Brain microvascular endothelial cell (primary cell): ENCODE data around the gene DOCK10.
"Not testable (repeated sequence)": the region's sequence is repeated elsewhere in the genome, so short reads cannot be mapped to it uniquely, and the experiment has no call there.

Experiments used
- DNase-seq: peaks from one replicate; pipeline ENCODE4 v3.0.0-alpha.2; 2020
- H3K27ac ChIP-seq: fragments of 250-450 bp; sonication (Bioruptor Pico); 2 replicates; pipeline ENCODE4 v1.5.1; 2020; ENCODE audit warnings: mild to moderate bottlenecking, moderate library complexity
- H3K27me3 ChIP-seq: fragments of 250-450 bp; sonication (Bioruptor Pico); replicated peaks from 2 replicates; pipeline ENCODE4 v1.5.1; 2020; ENCODE audit warnings: mild to moderate bottlenecking
- H3K36me3 ChIP-seq: fragments of 250-450 bp; sonication (Bioruptor Pico); replicated peaks from 2 replicates; pipeline ENCODE4 v1.5.1; 2020; ENCODE audit warnings: mild to moderate bottlenecking
- H3K4me3 ChIP-seq: 2 replicates; pipeline ENCODE4 v1.5.1; 2011; ENCODE audit warnings: low read depth, mild to moderate bottlenecking, control low read depth, low read length, moderate library complexity
- in situ Hi-C: cut with HindIII; loops from 2 replicates; pipeline ENCODE4 v1.10.0; 2017; ENCODE audit warnings: low sequenced_read_pairs, low pct_ligation_motif_present
- TF ChIP-seq, protein P1 (sequence below): IDR thresholded peaks from 2 replicates; pipeline ENCODE4 v1.5.1; 2011; ENCODE audit warnings: low read depth, mild to moderate bottlenecking, moderate library complexity, low read length, control low read depth, inconsistent platforms; ENCODE audit errors: missing control alignments

The DOCK10 gene

DNA sequence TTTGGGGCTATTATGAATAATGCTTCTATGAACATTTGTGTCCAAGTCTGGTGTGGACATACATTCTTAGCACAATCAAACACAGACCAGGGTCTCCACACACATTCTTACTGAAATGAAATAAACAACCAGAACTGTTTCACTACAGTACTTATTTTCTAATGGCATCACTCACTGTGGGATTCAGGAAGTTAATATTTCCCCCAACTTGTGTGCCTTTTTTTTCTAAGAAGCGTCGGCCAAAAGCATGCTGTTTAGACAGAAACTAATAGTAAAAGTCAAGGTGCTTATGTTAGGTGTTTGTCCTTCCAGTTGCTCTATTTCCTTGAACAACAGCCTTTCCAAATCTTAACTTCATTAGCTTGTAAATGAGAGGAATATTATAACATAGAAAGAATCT, 117.6 kb downstream of the DOCK10 start:
- Histone ChIP-seq H3K27me3 (no peaks in the 10 kb centered on the region), H3K36me3 (peaks cover 12% of the 10 kb centered on the region), H3K4me3 (no peak overlapping the region), H3K27ac (no peak overlapping the region)
- no peak for DNase-seq
- in situ Hi-C loops = no loop called here
- TF ChIP-seq, protein P1, sequence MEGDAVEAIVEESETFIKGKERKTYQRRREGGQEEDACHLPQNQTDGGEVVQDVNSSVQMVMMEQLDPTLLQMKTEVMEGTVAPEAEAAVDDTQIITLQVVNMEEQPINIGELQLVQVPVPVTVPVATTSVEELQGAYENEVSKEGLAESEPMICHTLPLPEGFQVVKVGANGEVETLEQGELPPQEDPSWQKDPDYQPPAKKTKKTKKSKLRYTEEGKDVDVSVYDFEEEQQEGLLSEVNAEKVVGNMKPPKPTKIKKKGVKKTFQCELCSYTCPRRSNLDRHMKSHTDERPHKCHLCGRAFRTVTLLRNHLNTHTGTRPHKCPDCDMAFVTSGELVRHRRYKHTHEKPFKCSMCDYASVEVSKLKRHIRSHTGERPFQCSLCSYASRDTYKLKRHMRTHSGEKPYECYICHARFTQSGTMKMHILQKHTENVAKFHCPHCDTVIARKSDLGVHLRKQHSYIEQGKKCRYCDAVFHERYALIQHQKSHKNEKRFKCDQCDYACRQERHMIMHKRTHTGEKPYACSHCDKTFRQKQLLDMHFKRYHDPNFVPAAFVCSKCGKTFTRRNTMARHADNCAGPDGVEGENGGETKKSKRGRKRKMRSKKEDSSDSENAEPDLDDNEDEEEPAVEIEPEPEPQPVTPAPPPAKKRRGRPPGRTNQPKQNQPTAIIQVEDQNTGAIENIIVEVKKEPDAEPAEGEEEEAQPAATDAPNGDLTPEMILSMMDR = no peak

DNA sequence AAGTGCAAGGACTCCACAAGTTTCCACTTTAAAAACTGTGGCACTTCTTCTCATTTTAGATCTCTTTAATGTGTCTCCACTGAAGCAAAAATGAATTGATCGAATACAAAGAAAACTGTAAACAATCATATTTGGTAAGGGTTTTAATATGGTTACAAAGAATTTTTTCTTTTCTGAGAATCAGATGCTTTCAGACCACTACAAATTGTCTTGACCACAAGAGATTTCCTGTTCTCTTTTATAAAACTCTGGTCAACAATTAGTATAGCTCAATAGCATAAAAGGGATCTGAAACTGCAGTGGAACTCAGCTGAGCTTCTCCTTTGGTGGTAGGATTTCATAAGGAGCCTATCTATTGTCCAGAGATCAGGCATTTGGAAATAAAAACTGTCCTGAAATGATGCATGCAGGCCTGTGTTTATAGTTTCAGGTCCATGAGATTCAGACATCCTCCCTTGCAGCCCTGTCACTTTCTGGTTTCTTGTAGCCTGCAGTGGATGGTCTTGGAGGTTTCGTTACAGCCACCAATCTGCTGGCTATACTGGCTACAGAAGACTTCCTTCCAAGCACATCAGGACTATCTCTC, 120.0 kb downstream of the DOCK10 start:
- TF ChIP-seq, protein P1 = no peak
- Histone ChIP-seq H3K27me3 (no peaks in the 10 kb centered on the region), H3K4me3 (no peak overlapping the region), H3K36me3 (peaks cover 9% of the 10 kb centered on the region), H3K27ac (no peak overlapping the region)
- in situ Hi-C loops = no loop called here
- DNase-seq = no peak

DNA sequence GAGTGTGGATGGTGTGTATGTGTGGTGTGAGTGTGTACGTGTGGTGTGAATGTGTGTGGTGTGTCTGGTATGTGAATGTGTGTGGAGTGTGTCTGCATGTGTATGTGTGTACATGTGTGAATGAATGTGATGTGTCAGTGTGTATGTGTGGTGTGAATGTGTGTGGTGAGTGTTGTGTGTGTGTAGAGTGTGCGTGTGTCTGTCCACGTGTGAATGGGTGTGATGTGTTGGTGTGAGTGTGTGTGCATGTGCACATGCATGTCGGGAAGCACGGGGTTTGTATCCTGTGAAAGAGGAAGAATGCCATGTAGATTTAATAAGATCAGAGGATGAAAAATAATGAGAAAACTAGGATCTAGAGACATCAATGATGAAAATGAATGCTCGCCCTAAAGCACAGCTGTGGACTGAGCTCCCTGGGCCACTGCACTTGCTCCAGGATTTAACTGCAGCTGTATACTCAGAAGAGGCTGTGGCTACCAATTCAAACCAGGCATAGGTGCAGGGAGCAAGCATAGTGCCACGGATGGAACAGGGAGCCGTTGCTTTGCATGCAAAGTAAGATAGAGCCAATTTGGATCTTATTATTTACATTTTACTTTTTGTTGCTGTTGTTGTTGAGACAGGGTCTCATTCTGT, 122.7 kb downstream of the DOCK10 start:
- H3K27ac ChIP-seq = no peak overlapping the region
- H3K27me3 ChIP-seq = no peaks in the 10 kb centered on the region
- H3K36me3 ChIP-seq = peaks cover 9% of the 10 kb centered on the region
- TF ChIP-seq, protein P1 = no peak
- DNase-seq = no peak
- in situ Hi-C loops = no loop called here
- H3K4me3 ChIP-seq = no peak overlapping the region

DNA sequence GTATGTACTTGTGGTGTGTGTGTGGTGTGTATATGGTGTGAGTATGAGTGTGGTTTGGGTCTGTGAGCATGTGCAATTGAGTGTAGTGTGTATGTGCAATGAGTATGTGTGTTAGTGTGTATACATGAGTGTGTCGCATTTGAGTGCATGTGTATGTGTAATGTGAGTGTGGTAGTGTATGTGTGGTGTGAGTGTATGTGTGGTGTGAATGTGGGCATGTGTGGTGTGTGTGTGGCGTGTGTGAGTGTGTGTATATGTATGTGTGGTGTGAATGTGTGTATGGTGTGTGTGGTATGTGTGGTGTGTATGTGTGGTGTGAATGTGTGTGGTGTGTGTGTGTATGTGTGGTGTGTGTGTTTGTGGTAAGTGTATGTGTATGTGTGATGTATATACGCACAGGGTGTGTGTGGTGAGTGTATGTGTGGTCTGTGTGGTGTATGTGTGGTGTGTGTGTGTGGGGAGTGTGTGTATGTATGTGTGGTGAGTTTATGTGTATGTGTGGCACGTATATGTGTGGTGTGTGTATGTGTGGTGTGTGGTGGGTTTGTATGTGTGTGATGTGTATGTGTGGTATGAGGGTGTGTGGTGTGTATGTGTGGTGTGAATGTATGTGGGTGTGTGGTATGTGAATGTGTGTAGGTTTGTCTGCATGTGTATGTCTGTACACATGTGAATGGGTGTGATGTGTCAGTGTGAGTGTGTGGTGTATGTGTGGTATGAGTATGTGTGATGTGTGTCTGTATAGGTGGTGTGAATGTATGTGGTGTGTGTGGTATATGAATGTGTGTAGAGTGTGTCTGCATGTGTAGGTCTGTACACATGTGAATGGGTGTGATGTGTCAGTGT, 123.4 kb downstream of the DOCK10 start:
- TF ChIP-seq, protein P1 = no peak
- Histone ChIP-seq H3K36me3 (peaks cover 9% of the 10 kb centered on the region), H3K27me3 (no peaks in the 10 kb centered on the region), H3K4me3 (no peak overlapping the region), H3K27ac (no peak overlapping the region)
- in situ Hi-C loops = no loop called here
- no peak for DNase-seq

DNA sequence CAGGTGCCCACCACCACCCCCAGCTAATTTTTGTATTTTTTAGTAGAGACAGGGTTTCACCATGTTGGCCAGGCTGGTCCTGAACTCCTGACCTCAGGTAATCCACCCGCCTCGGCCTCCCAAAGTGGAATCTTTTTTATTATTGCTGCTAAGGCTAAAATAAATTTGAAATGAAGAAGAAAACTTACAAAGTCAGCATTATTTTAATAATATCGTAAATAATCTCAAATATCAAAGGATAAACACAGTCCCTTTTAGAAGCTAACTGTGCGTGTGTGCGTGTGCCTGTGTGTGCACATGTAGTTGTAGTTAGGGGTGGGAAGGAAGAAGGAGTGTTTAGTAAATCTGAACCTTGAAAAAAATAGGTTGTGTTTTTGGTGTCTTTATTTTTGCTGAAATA, 125.0 kb downstream of the DOCK10 start:
- H3K4me3 ChIP-seq, H3K36me3 ChIP-seq, in situ Hi-C loops, DNase-seq, H3K27ac ChIP-seq, H3K27me3 ChIP-seq: not testable (repeated sequence)

DNA sequence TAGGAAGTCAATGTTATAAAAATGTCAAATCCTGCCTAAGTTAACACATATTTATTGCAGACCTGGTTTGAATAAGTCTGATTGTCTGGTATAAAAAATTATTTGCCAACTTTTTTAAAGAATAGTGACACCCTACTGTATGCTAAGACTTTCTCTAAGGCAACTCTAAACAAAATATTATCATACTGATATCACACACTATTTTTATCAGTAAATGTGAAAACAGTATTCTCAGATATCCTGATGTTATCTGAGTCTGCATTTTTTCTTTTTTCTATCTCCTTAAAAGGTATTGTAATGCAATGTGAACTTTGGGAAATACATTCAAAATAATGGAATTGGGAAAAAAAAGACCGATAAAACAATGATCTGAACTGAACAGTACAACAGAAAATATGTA, 127.1 kb downstream of the DOCK10 start:
- H3K4me3 ChIP-seq = no peak overlapping the region
- no peaks in the 10 kb centered on the region for H3K27me3 ChIP-seq
- peak overlapping the region; percentile 89 for H3K27ac ChIP-seq
- in situ Hi-C loops = no loop called here
- peaks cover 9% of the 10 kb centered on the region for H3K36me3 ChIP-seq
- no peak for DNase-seq
- TF ChIP-seq, protein P1 = no peak
